Ecto neural progenitor cell (in vitro differentiated cells): ENCODE data around the gene TRRAP.
A peak's percentile ranks its signal among the peaks of the same experiment; 100 is the strongest.
"Not testable (repeated sequence)": the region's sequence is repeated elsewhere in the genome, so short reads cannot be mapped to it uniquely, and the experiment has no call there.

Experiments used
- DNase-seq: peaks from one replicate; pipeline ENCODE4 v3.0.0-alpha.2; 2018; ENCODE audit warnings: low spot score

TRRAP gene

GRCh38 chr7:98866351-98866750, 12.0 kb upstream of the TRRAP start:
- DNase-seq = no peak

DNA sequence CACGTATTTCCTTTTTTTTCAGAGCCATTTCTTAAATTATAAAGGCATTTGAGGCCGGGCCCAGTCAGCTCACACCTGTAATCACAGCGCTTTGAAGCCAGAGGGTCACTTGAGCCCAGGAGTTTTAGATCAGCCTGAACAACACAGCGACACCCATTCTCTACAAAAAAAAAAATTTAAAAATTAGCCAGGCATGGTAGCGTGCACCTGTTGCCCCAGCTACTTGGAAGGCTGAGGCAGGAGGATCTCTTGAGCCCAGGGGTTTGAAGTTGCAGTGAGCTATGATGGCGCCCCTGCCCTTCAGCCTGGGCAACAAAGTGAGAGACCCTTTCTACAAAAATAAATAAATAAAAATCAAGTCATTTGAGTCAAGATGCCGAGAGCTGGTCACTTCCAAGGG, 11.6 kb upstream of the TRRAP start:
- DNase-seq = no peak

DNA sequence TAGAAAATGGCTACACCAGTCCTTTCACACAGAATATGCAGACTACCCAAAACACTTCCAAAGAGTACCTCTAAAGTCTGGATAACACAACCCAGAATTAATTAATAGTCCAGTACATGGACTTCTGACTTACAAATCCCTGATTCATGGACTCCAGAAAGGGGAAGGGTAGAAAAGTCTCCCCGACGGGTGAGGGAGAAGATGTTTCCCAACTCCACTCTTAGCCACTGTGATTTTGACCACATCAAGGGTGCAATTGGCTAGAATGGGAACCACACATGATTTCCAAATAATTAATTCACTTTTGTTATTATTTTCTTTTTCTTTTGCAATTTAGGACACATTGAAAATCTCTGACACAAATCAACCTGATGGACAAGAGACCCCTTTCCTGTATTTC, 9.9 kb upstream of the TRRAP start:
- no peak for DNase-seq

GRCh38 chr7:98869027-98869596, 9.2 kb upstream of the TRRAP start:
- no peak for DNase-seq

GRCh38 chr7:98869597-98870120, 8.7 kb upstream of the TRRAP start, which contains the start of gene TMEM130:
TMEM130 (minus strand) TSS chr7:98870014; CDS start chr7:98869861, 153 bp downstream.
- peak; percentile 71 for DNase-seq

DNA sequence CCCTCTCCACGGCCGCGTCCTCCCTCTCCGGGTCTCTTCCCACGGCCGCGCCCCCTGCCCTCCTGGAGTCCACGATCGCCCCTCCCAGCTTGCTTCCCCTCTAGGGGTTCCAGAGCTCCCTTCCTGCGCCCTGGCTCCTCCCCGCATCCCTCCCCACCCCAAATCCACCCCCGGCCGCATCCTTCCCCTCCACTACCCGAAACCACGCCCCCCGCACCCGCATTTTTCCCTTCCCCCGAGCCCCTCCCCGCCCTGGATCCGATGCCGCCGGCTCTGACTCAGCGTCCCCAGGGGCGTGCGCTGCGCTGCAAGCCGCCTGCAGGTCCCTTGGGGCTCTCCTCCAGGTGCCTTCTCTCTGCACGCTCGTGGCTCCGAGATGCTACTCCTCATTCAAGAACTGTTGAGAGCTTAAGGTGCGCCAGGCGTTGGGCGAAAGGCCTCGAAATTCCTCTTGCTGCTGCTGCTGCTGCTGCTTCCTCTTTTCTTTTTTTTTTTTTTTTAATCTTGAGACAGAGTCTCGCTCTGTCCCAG, 8.1 kb upstream of the TRRAP start:
- peak; percentile 72 for DNase-seq

GRCh38 chr7:98870807-98871491, 7.4 kb upstream of the TRRAP start:
- peak; percentile 45 for DNase-seq

- DNase-seq = no peak
These were observed 5.9 kb upstream of the TRRAP start for GRCh38 chr7:98872328-98872924.

DNA sequence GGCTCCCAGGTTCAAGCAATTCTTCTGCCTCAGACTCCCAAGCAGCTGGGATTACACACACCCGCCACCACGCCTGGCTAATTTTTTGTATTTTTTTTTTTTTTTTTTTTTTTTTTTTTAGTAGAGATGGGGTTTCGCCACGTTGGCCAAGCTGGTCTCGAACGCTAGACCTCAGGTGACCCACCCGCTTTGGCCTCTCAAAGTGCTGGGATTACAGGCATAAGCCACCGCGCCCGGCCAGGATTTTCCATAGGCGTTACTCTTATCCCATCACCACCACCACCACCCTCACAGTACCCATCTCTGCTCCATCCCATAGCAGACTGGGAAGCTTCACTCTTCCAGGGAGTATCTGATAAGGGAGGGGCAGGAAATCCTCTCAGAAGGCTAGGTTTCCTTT, 4.7 kb upstream of the TRRAP start:
- not testable (repeated sequence) for DNase-seq

DNA sequence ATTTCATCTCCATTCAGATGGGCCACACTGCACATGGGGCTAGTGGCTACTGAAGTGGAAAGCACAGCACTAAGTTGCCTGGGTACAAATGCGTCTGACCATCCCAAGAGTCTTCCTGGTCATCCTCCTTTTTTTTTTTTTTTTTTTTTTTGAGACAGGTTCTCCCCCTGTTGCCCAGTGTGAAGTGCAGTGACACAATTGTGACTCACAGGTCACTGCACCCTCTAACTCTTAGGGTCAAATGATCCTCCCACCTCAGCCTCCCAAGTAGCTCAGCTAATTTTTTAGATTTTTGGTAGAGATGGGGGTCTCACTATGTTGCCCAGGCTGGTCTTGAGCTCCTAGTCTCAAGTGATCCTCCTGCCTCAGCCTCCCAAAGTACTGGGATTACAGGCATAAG, 3.4 kb upstream of the TRRAP start:
- no peak for DNase-seq

GRCh38 chr7:98875501-98875900, 2.8 kb upstream of the TRRAP start:
- no peak for DNase-seq

GRCh38 chr7:98877146-98877545, 1.2 kb upstream of the TRRAP start:
- DNase-seq = no peak

DNA sequence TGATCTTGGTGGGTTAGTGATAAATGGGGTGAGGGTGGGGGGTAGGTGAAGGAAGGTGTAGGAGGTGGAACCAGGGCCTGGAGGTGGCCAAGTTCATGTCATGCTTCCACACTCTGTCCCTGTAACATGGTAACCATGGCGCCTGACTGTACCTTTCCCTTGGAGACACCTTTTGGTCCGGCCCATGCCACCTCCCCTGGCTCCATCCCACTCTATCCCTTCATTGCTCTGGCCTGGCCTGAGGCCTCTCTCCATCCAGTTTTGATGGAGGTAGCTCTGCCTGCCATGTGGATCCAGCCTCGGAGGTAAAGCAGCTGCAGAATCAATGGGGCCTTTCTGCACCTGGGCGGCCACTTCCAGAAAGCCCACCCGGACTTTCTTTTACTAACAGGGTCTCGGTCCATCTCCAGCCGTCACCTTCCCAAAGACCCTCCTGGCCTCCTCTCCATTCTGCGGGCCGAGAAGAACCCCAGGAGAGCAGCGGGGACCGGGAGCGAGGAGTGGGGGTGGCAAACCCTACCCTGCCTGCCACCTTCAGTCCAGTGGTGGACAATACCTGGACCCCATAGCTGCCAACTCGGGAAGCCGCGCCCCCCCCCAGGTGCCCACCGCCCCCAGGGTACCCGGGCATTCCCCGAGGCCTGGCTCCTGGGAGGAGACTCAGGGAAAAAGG, 504 bp upstream of the TRRAP start:
- no peak for DNase-seq

DNA sequence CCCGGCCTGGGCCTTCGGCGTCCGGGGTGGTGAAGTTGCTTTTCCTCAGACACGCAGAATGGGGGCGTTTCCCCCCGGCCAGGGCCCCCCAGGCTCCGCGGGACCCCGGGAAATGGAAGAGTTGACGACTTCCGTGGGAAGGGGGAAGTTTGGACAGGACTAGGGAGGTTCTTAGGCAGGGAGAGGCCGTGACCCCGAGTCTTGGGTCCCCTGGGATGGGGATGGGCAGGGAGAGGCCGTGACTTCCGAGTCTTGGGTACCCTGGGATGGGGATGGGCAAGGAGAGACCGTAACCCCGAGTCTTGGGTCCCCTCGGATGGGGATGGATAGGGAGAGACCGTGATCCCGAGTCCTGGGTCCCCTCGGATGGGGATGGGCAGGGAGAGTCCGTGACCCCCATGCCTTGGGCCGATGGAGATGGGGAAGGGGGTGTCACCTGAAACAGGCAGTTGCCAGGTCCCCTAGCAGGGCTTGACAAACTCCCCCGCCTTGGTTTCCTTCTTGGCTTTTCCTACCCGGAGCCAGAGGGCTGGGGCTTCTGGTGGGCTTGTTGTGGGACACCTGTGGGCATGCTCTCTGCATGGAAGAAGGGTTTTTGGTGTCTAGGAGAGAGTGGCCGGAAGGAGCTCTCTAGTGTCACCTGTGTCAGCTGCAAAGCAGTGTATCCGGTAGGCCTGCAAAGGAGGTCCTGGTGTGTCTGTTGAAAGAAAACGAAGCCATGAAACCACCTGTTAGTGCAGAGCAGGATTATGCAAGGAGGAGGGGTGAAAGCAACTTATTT, 1.1 kb downstream of the TRRAP start:
- no peak for DNase-seq

GRCh38 chr7:98879979-98880315, 1.6 kb downstream of the TRRAP start:
- DNase-seq = no peak

DNA sequence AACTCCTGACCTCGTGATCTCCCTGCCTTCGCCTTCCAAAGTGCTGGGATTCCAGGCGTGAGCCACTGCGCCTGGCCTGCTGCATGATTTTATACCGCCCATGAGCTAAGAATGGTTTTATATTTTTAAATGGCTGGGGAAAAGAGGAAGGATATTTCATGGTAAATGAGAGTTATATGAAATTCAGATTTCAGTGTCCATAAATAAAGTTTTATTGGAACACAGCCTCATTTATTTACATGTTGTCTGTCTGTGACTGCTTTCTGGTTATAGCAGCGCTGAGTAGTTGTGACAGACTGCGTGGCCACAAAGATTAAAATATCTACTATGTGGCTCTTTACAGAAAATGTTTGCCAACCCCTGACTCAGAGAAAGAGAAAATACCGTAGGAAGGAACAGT, 2.2 kb downstream of the TRRAP start:
- no peak for DNase-seq

DNA sequence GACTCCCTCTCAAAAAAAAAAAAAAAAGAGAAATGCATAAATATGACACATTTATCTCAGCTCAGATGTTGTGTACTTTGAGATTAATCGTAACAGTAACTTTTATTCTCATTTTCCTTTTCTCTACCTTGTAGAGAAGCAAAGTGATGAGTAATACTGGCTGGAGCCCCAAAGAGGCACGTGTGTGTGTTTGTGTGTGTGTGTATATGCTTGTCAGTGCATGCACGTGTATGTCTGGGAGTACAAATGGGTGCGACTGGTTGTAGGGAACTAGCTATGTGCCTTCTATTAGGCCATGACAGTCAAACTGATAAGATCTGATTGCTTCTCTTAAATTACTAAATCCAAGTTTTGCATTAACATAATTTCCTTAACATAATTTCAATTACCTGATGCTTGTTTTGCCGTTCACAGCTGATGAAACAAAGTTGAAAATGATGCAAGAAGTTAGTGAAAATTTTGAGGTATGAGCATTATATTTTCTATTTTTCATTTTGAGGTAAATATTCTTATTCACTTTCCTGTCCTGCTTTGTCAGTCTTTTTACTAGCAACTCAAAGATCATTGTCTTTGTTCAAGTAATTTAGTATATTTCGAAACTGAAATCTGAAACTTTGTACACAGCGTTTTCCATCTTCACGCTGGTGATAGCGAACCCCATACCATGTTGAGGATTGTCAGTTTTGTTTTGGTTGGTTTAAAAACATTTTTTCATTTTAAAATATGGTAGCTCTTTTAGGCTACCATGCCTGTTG, 3.4 kb downstream of the TRRAP start:
- DNase-seq = no peak

DNA sequence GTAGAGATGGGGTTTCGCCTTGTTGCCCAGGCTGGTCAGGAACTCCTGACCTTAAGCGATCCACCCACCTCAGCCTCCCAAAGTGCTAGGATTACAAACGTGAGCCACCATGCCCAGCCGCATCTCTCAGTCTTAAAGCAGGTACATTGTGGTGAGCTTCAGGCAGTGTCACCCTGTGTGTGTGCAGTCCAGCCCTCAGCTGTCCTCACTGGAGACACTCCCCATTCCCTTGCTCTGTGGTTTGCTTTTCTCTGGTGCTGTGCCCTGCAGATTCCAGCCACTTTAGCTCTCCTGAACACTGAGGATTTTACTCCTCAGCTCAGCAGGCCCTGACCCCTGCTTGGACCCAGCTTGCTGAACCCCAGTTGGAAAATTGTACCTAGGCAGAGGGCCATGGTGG, 6.1 kb downstream of the TRRAP start:
- DNase-seq = no peak

DNA sequence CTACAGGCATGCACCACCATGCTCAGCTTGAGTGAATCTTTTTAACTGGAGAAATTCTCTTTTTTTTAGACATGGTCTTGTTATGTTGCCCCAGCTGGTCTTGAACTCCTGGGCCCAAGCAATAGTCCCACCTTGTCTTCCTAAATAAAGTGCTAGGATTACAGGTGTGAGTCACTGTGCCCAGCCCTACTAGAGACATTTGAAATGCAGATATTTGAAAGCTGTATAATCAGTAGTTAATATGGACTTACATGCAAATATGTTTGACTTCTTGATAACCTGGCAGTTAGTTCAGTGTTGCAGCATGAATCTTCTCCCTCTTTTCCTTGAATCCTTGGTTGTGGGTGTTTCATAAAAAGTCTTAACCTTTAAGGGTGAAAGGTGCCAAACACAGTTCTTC, 8.7 kb downstream of the TRRAP start:
- DNase-seq = no peak

- no peak for DNase-seq
These were observed 14.3 kb downstream of the TRRAP start for GRCh38 chr7:98892609-98893008.

DNA sequence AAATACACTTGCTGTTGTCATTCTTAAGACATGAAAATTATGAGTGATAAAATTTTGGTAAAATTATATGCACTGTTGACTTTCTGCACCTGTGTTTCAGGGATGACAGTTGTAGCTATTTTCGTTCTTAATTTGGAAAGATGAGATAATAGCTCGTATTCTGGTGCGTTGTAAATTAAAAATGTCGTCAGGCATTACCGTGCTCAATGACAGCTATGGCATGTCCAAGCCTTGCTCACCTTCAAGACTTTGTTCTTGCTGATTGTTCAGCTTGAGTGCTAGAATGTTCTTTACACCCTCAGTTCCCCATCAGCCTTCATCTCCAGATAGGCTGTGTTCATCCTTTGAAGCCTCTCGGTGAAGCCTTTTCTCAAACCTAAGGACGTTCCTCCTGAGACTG, 21.5 kb downstream of the TRRAP start:
- DNase-seq = no peak
